NB4 (cell line): ENCODE measurements around the gene ANKRD27.

Experiments used
- CTCF ChIP-seq: IDR thresholded peaks from one replicate; pipeline ENCODE4 v1.5.1; 2012; ENCODE audit warnings: low read depth, low read length
- MAX ChIP-seq: IDR thresholded peaks from 2 replicates; pipeline ENCODE4 v1.6.1; 2011; ENCODE audit warnings: low read depth, low read length
- MYC ChIP-seq: IDR thresholded peaks from 2 replicates; pipeline ENCODE4 v1.6.1; 2011; ENCODE audit warnings: low read depth, low read length
- POLR2A ChIP-seq: IDR thresholded peaks from 2 replicates; pipeline ENCODE4 v1.6.1; 2011; ENCODE audit warnings: mild to moderate bottlenecking; ENCODE audit not compliant: insufficient read length; ENCODE audit errors: extremely low read depth

GRCh38 chr19:32598022-32598421 lies 77.0 kb downstream of the ANKRD27 start:
- no peak for TF ChIP-seq CTCF
- TF ChIP-seq MAX = no peak
- TF ChIP-seq MYC = no peak
- TF ChIP-seq POLR2A = no peak
